ENCODE results near the gene TRMT2A.

Gene TRMT2A

DNA sequence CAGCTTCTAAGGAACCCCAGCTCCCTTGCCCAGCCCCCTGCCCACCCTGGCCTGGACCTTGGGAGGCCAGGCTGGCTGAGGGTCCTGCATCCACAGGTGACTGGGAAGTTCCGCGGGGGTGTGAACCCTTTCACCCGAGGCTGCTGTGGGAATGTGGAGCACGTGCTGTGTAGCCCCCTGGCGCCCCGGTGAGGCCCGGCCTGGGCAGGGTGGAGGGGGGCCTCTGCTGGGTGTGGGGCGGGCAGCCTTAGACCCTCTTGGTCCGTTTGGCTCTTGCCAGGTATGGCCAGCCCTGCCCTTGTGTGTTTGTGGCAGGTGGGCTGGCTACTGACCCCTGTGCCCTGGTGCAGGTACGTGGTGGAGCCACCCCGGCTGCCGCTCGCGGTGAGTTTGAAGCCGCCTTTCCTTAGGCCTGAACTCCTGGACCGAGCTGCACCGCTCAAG is 23.5 kb upstream of the TRMT2A start:
- TF ChIP-seq, protein P1, sequence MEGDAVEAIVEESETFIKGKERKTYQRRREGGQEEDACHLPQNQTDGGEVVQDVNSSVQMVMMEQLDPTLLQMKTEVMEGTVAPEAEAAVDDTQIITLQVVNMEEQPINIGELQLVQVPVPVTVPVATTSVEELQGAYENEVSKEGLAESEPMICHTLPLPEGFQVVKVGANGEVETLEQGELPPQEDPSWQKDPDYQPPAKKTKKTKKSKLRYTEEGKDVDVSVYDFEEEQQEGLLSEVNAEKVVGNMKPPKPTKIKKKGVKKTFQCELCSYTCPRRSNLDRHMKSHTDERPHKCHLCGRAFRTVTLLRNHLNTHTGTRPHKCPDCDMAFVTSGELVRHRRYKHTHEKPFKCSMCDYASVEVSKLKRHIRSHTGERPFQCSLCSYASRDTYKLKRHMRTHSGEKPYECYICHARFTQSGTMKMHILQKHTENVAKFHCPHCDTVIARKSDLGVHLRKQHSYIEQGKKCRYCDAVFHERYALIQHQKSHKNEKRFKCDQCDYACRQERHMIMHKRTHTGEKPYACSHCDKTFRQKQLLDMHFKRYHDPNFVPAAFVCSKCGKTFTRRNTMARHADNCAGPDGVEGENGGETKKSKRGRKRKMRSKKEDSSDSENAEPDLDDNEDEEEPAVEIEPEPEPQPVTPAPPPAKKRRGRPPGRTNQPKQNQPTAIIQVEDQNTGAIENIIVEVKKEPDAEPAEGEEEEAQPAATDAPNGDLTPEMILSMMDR (IDR thresholded peaks at IDR 0.05; ENCODE audit: insufficient read depth, low read length, missing control alignments): no peak
- POLR2A ChIA-PET: no interaction called here
- CTCF ChIA-PET: no interaction called here
- H3K4me3 ChIP-seq (ENCODE audit: low read depth, low read length): no peak overlapping the region
- DNase-seq (ENCODE audit: low read depth, low spot score): no peak

DNA sequence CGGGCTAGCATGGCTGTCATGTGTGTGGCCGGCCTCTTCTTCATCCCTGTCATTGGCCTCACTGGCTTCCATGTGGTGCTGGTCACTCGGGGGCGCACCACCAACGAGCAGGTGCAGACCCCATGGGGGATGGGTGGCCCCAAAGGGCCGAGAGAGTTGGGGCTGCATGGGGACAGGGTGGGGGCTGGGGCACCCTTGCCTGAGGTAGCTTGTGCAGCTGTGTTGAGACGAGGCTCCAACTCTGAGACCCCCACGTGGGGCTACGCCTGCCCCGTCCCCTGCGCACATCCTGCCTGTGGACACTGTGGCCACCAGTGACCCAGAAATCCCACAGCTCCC is 23.1 kb upstream of the TRMT2A start:
- H3K4me3 ChIP-seq (ENCODE audit: low read depth, low read length): no peak overlapping the region
- ChIA-PET POLR2A (no interaction called here), CTCF (no interaction called here)
- TF ChIP-seq, protein P1 (IDR thresholded peaks at IDR 0.05; ENCODE audit: insufficient read depth, low read length, missing control alignments): no peak
- DNase-seq (ENCODE audit: low read depth, low spot score): no peak

GRCh38 chr22:20139391-20140106 is 22.5 kb upstream of the TRMT2A start:
- CTCF ChIA-PET: no interaction called here
- TF ChIP-seq, protein P1 (IDR thresholded peaks at IDR 0.05; ENCODE audit: insufficient read depth, low read length, missing control alignments): no peak
- DNase-seq (ENCODE audit: low read depth, low spot score): no peak
- POLR2A ChIA-PET: no interaction called here
- no peak overlapping the region for H3K4me3 ChIP-seq (ENCODE audit: low read depth, low read length)

- DNase-seq (ENCODE audit: low read depth, low spot score): no peak
- no peak overlapping the region for H3K4me3 ChIP-seq (ENCODE audit: low read depth, low read length)
- TF ChIP-seq, protein P1 (IDR thresholded peaks at IDR 0.05; ENCODE audit: insufficient read depth, low read length, missing control alignments): no peak
- ChIA-PET POLR2A (interaction anchor here (0.7 kb wide), 1 partner anchor 61 kb away, joined by 3 read pairs; no protein-coding TSS in a partner anchor), CTCF (no interaction called here)
These were observed 21.8 kb upstream of the TRMT2A start for GRCh38 chr22:20138868-20139267.

GRCh38 chr22:20138417-20138738 is 21.4 kb upstream of the TRMT2A start:
- TF ChIP-seq, protein P1 (IDR thresholded peaks at IDR 0.05; ENCODE audit: insufficient read depth, low read length, missing control alignments): no peak
- no peak overlapping the region for H3K4me3 ChIP-seq (ENCODE audit: low read depth, low read length)
- ChIA-PET CTCF (no interaction called here), POLR2A (interaction anchor here (0.7 kb wide), 1 partner anchor 61 kb away, joined by 3 read pairs; no protein-coding TSS in a partner anchor)
- no peak for DNase-seq (ENCODE audit: low read depth, low spot score)

DNA sequence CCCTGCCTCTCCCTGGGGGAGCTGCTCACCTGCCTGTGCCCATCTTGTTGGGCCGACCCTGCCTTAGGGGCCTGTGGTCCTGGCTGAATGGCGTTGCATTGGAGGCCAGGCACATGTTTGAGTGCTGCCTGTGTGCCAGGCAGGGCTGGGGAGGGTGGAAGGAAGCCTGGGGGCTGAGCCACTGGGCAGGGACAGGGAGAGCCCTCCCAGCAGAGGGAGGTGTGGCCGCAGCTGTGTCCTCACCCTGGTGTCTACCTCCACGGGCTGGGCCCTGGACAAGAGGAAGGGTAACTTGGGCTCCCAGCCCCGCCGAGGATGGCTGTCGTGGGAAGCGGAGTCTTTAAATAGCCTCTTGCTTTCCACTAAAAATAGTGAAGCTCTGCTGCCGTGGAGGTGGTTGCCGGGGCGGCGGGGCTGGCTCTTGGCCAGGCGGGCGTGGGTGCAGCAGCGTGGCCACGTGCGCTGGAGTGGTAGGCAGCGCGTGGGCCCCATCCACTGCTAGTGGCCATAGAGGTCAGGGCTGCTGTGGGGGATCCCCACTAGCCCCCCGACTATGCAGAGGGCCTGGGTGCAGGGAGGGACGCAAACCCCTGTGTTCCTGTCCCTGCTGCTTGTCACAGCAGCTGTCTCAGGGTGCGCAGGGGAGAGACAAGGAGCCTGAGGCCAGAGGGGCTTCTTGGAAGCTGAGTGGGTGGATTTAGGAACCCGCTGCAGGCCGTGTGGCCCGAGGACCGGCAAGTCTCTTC is 20.8 kb upstream of the TRMT2A start:
- H3K4me3 ChIP-seq (ENCODE audit: low read depth, low read length): no peak overlapping the region
- ChIA-PET CTCF (interaction anchor here (1.3 to 1.6 kb wide), 2 partner anchors 14 to 19 kb away, joined by 3 to 5 read pairs; no protein-coding TSS in a partner anchor), POLR2A (interaction anchor here (0.7 kb wide), 1 partner anchor 60 kb away, joined by 3 read pairs; no protein-coding TSS in a partner anchor)
- no peak for DNase-seq (ENCODE audit: low read depth, low spot score)
- TF ChIP-seq, protein P1 (IDR thresholded peaks at IDR 0.05; ENCODE audit: insufficient read depth, low read length, missing control alignments): no peak

Measured in AG04449 (cell line).